Measurements from ENCODE around the gene HELB. TPM values are rescaled to one million over a fixed set of nuclear protein-coding genes. Genes with fewer than 3 reads are reported as not detected.
"Not testable (repeated sequence)": the region's sequence is repeated elsewhere in the genome, so short reads cannot be mapped to it uniquely, and the experiment has no call there.

Gene HELB
- total RNA-seq, 5 donors from 2014 or later (not counting 1 experiment from before 2014, with no cell fraction given): 38.6 to 66.4 (median 45.7) TPM

DNA sequence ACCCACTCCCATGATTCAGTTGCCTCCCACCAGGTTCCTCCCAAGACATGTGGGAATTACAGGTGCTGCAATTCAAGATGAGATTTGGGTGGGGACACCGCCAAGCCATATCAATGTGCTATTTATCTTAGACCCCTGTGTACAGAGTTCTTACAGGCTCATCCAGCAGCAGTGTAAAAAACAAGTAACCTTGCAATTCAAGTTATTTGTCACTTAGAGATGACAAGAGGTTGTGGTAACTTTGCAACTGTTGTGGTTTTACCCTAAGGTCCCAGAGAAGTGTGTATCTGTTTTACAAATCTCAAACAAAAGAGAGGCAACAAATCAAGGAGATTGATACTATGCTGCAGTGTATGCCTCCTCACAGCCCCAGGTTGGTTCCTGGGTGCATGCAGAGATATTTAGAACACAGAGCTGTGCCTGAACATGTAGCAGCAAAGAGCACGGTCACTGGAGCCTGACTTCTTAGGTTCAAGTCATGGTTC lies 11.5 kb upstream of the HELB start:
- H3K9me3 Mint-ChIP-seq: peaks cover 0 to 3% (median 3%) of the 10 kb centered on the region in 3 donors
- peak in 13 of 35 experiments; percentile 2 to 63 (median 18) for DNase-seq
- peaks cover 75 to 82% (median 79%) of the 10 kb centered on the region in 3 donors for H3K4me1 Mint-ChIP-seq
- no CpG with 5 or more reads among the region's 2 CpGs for WGBS (ENCODE audit: insufficient coverage)
- no peaks in the 10 kb centered on the region for H3K27me3 Mint-ChIP-seq
- H3K27ac Mint-ChIP-seq: peak overlapping the region; percentile 85 to 92
- H3K36me3 Mint-ChIP-seq: no peaks in the 10 kb centered on the region
- no peaks in the 10 kb centered on the region for H3K9me3 ChIP-seq
- peak overlapping the region; percentile 45 for H3K27ac ChIP-seq (ENCODE audit: low read length)
- ATAC-seq (replicated peaks in 1 of 4): peak; percentile 56 to 69 (median 66)
- peak overlapping the region; percentile 31 to 71 (median 41) for H3K4me3 Mint-ChIP-seq
- ChIA-PET POLR2A (interaction anchor here in 1 of 2 donors (1.1 kb wide), 1 partner anchor 122 kb away, joined by 3 read pairs; no protein-coding TSS in a partner anchor), CTCF (interaction anchor here in 1 of 2 donors (1.6 kb wide), 1 partner anchor 11 kb away, joined by 3 read pairs; the partner anchor contains the start of gene HELB)
- H3K4me3 ChIP-seq (ENCODE audit: control insufficient read depth in 1 of 2, extremely low read depth in 1 of 2, low read length in 1 of 2): no peak overlapping the region
- no peaks in the 10 kb centered on the region for H3K27me3 ChIP-seq (replicated peaks in 1 of 2; ENCODE audit: control insufficient read depth in 2 of 2, extremely low read depth in 1 of 2, insufficient read depth in 2 of 2, low read length in 1 of 2)
- peaks cover 52 to 70% of the 10 kb centered on the region in 2 experiments for H3K4me1 ChIP-seq (ENCODE audit: control insufficient read depth in 1 of 2, extremely low read depth in 1 of 2, insufficient read depth in 2 of 2, low read length in 2 of 2)
- H3K36me3 ChIP-seq (ENCODE audit: control insufficient read depth in 2 of 2, extremely low read depth in 1 of 2, insufficient read depth in 1 of 2, low read length in 1 of 2): no peaks in the 10 kb centered on the region

DNA sequence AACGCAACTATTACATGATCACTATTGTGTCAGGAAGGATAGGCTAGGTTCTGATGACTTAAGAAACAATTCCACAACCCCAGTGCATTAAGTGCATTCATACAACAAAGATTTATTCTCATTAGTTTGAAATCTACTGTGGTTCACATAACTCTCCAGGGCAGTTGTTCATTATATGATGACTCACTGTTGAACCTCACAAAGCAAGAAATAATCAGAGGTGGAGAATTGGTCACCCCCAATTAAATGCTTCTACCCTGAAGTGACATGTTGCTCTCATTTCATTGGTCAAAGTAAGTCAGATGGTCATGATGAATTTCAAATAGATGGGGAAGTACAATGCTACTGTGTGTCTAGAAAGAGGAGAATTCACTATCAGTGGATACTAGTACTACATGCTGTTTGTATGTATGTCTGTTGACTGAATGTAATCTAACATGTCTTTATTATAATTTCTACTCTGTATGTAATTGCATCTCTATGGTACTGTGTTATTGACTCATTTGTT lies 6.1 kb upstream of the HELB start:
- no peaks in the 10 kb centered on the region for H3K27me3 Mint-ChIP-seq
- H3K9me3 Mint-ChIP-seq: peaks cover 0 to 3% (median 0%) of the 10 kb centered on the region in 3 donors
- no peaks in the 10 kb centered on the region for H3K9me3 ChIP-seq
- DNase-seq (no peak), ATAC-seq (replicated peaks in 1 of 4) (no peak)
- H3K27me3 ChIP-seq (replicated peaks in 1 of 2; ENCODE audit: control insufficient read depth in 2 of 2, extremely low read depth in 1 of 2, insufficient read depth in 2 of 2, low read length in 1 of 2): no peaks in the 10 kb centered on the region
- H3K27ac ChIP-seq (ENCODE audit: low read length): no peak overlapping the region
- no peaks in the 10 kb centered on the region for H3K36me3 ChIP-seq (ENCODE audit: control insufficient read depth in 2 of 2, extremely low read depth in 1 of 2, insufficient read depth in 1 of 2, low read length in 1 of 2)
- no peak overlapping the region for H3K27ac Mint-ChIP-seq
- ChIA-PET POLR2A (no interaction called here), CTCF (no interaction called here)
- H3K4me1 ChIP-seq (ENCODE audit: control insufficient read depth in 1 of 2, extremely low read depth in 1 of 2, insufficient read depth in 2 of 2, low read length in 2 of 2): peaks cover 15 to 20% of the 10 kb centered on the region in 2 experiments
- no CpG with 5 or more reads among the region's 1 CpG for WGBS (ENCODE audit: insufficient coverage)
- H3K4me3 ChIP-seq (ENCODE audit: control insufficient read depth in 1 of 2, extremely low read depth in 1 of 2, low read length in 1 of 2): no peak overlapping the region
- H3K4me3 Mint-ChIP-seq: no peak overlapping the region
- H3K36me3 Mint-ChIP-seq: no peaks in the 10 kb centered on the region
- H3K4me1 Mint-ChIP-seq: peaks cover 46 to 52% (median 50%) of the 10 kb centered on the region in 3 donors

DNA sequence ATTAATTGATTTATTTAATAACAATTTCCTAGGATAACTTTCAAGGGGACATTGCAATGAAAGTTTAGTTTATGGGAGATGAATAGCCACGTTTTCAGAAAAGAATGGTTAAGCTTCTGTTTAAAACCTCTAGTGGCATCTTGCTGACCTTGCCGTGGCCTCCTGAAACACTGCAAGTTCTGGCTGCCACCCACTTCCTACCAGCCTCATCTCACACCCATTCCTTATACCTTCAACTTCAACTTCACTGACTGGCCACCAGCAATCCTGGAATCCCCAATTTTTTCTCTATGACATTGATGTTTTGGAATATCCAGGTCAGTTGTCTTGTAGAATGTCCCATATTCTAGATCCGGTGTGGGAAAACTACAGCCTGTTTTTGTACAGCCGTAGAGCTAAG lies 5.2 kb upstream of the HELB start:
- peak in 1 of 35 experiments; percentile 4 for DNase-seq
- 58% methylated on average over 2 of the region's 4 CpGs for WGBS (ENCODE audit: insufficient coverage)
- Mint-ChIP-seq H3K36me3 (no peaks in the 10 kb centered on the region), H3K4me3 (no peak overlapping the region), H3K4me1 (peaks cover 42 to 52% (median 45%) of the 10 kb centered on the region in 3 donors), H3K27me3 (no peaks in the 10 kb centered on the region), H3K27ac (peak overlapping the region in 1 of 2 donors; percentile 44), H3K9me3 (peaks cover 0 to 3% (median 0%) of the 10 kb centered on the region in 3 donors)
- no peak overlapping the region for H3K4me3 ChIP-seq (ENCODE audit: control insufficient read depth in 1 of 2, extremely low read depth in 1 of 2, low read length in 1 of 2)
- peaks cover 8 to 18% of the 10 kb centered on the region in 2 experiments for H3K4me1 ChIP-seq (ENCODE audit: control insufficient read depth in 1 of 2, extremely low read depth in 1 of 2, insufficient read depth in 2 of 2, low read length in 2 of 2)
- ChIA-PET POLR2A (no interaction called here), CTCF (interaction anchor here in 1 of 2 donors (0.5 kb wide), 1 partner anchor 14 kb away, joined by 4 read pairs; no protein-coding TSS in a partner anchor)
- H3K36me3 ChIP-seq (ENCODE audit: control insufficient read depth in 2 of 2, extremely low read depth in 1 of 2, insufficient read depth in 1 of 2, low read length in 1 of 2): no peaks in the 10 kb centered on the region
- peak in 1 of 4 experiments; percentile 57 for ATAC-seq (replicated peaks in 1 of 4)
- no peaks in the 10 kb centered on the region for H3K27me3 ChIP-seq (replicated peaks in 1 of 2; ENCODE audit: control insufficient read depth in 2 of 2, extremely low read depth in 1 of 2, insufficient read depth in 2 of 2, low read length in 1 of 2)
- no peaks in the 10 kb centered on the region for H3K9me3 ChIP-seq
- H3K27ac ChIP-seq (ENCODE audit: low read length): no peak overlapping the region

DNA sequence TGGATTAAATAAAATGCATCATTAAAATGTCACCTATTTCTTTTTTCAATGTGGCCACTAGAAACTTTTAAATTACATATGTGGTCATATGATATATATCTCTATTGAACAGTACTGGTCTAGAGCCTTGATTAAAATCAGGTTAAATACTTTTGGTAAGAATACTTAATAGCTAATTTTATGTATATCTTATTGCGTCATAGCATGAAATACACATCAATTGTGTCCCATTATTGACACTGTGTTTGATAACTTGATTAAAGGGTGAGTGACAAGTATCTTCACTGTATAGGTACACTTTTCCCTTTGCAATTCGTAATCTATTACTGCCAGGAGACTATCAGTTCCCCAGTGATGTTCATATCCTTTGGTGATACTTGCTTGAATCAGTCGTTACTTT lies 4.4 kb upstream of the HELB start:
- Mint-ChIP-seq H3K27me3 (no peaks in the 10 kb centered on the region), H3K27ac (no peak overlapping the region), H3K36me3 (no peaks in the 10 kb centered on the region), H3K4me3 (no peak overlapping the region), H3K4me1 (peaks cover 35 to 52% (median 38%) of the 10 kb centered on the region in 3 donors), H3K9me3 (peaks cover 0 to 3% (median 0%) of the 10 kb centered on the region in 3 donors)
- H3K27me3 ChIP-seq (replicated peaks in 1 of 2; ENCODE audit: control insufficient read depth in 2 of 2, extremely low read depth in 1 of 2, insufficient read depth in 2 of 2, low read length in 1 of 2): no peaks in the 10 kb centered on the region
- H3K36me3 ChIP-seq (ENCODE audit: control insufficient read depth in 2 of 2, extremely low read depth in 1 of 2, insufficient read depth in 1 of 2, low read length in 1 of 2): no peaks in the 10 kb centered on the region
- POLR2A ChIA-PET: no interaction called here
- H3K9me3 ChIP-seq: no peaks in the 10 kb centered on the region
- ATAC-seq (replicated peaks in 1 of 4) (no peak), DNase-seq (no peak)
- CTCF ChIA-PET: no interaction called here
- no peak overlapping the region for H3K4me3 ChIP-seq (ENCODE audit: control insufficient read depth in 1 of 2, extremely low read depth in 1 of 2, low read length in 1 of 2)
- no peak overlapping the region for H3K27ac ChIP-seq (ENCODE audit: low read length)
- no CpG with 5 or more reads among the region's 3 CpGs for WGBS (ENCODE audit: insufficient coverage)
- peaks cover 8 to 13% of the 10 kb centered on the region in 2 experiments for H3K4me1 ChIP-seq (ENCODE audit: control insufficient read depth in 1 of 2, extremely low read depth in 1 of 2, insufficient read depth in 2 of 2, low read length in 2 of 2)

DNA sequence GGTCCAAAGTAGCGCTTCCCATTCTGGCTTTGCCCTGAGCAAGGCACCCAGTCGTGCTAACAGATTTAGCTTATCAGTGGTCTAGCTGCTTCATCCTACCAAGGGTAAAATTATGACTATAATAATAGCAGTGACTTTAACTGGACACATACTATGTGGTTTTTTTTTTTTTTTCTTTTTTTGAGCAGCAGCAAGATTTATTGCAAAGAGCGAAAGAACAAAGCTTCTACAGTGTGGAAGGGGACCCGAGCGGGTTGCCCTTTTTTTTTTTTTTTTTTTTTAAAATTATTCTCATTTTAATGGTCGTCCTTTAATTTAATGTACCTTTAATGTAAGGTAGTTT lies 505 bp downstream of the HELB start:
- H3K27me3 ChIP-seq (replicated peaks in 1 of 2; ENCODE audit: control insufficient read depth in 2 of 2, extremely low read depth in 1 of 2, insufficient read depth in 2 of 2, low read length in 1 of 2): no peaks in the 10 kb centered on the region
- peak overlapping the region; percentile 98 to 99 for H3K27ac Mint-ChIP-seq
- H3K9me3 Mint-ChIP-seq: no peaks in the 10 kb centered on the region
- peak overlapping the region; percentile 99 for H3K4me3 Mint-ChIP-seq
- H3K4me1 Mint-ChIP-seq: peaks cover 45 to 70% (median 46%) of the 10 kb centered on the region in 3 donors
- peak overlapping the region; percentile 87 for H3K27ac ChIP-seq (ENCODE audit: low read length)
- H3K4me1 ChIP-seq (ENCODE audit: control insufficient read depth in 1 of 2, extremely low read depth in 1 of 2, insufficient read depth in 2 of 2, low read length in 2 of 2): peaks cover 7 to 12% of the 10 kb centered on the region in 2 experiments
- POLR2A ChIA-PET: interaction anchor here (0.6 to 1.6 kb wide), 25 partner anchors 10 to 1844 kb away, joined by 3 to 18 read pairs (median 6); partner anchors contain the start of genes LLPH (in 1 of the 2) and TMBIM4 (in 1 of the 2)
- DNase-seq (no peak), ATAC-seq (replicated peaks in 1 of 4) (no peak)
- peak overlapping the region; percentile 94 to 98 for H3K4me3 ChIP-seq (ENCODE audit: control insufficient read depth in 1 of 2, extremely low read depth in 1 of 2, low read length in 1 of 2)
- CTCF ChIA-PET: interaction anchor here (0.6 to 3.9 kb wide), 16 partner anchors 15 to 1873 kb away, joined by 3 to 22 read pairs (median 5); partner anchors contain the start of gene LLPH (in 1 of the 2)
- WGBS (ENCODE audit: insufficient coverage): no CpG with 5 or more reads among the region's 6 CpGs
- H3K27me3 Mint-ChIP-seq: no peaks in the 10 kb centered on the region
- H3K36me3 ChIP-seq (ENCODE audit: control insufficient read depth in 2 of 2, extremely low read depth in 1 of 2, insufficient read depth in 1 of 2, low read length in 1 of 2): peaks cover 0 to 16% of the 10 kb centered on the region in 2 donors
- no peaks in the 10 kb centered on the region for H3K9me3 ChIP-seq
- H3K36me3 Mint-ChIP-seq: peaks cover 27% of the 10 kb centered on the region

DNA sequence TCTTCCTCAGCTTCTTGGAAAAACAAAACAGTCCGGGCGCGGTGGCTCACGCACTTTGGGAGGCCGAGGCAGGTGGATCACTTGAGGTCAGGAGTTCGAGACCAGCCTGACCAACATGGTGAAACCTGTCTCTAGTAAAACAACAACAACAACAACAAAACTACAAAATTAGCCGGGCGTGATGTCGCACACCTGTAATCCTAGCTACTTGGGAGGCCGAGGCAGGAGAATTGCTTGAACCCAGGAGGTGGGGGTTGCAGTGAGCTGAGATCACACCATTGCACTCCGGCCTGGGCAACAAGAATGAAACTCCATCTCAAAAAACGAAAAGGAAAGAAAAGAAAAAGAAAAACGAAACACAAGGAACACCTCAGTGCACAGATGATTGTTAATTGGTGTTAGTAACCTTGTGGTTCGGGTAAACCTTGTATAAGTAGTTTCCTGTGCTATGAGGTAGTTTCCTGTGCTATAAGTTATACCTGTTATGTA lies 1.1 kb downstream of the HELB start:
- Histone ChIP-seq H3K4me1 (ENCODE audit: control insufficient read depth in 1 of 2, extremely low read depth in 1 of 2, insufficient read depth in 2 of 2, low read length in 2 of 2) (peaks cover 7 to 12% of the 10 kb centered on the region in 2 experiments), H3K36me3 (ENCODE audit: control insufficient read depth in 2 of 2, extremely low read depth in 1 of 2, insufficient read depth in 1 of 2, low read length in 1 of 2) (peaks cover 4 to 22% of the 10 kb centered on the region in 2 donors), H3K27ac (ENCODE audit: low read length) (peak overlapping the region; percentile 87), H3K4me3 (ENCODE audit: control insufficient read depth in 1 of 2, extremely low read depth in 1 of 2, low read length in 1 of 2) (peak overlapping the region; percentile 94 to 98)
- not testable (repeated sequence) for H3K27me3 Mint-ChIP-seq; H3K9me3 ChIP-seq; H3K27me3 ChIP-seq (replicated peaks in 1 of 2; ENCODE audit: control insufficient read depth in 2 of 2, extremely low read depth in 1 of 2, insufficient read depth in 2 of 2, low read length in 1 of 2); H3K9me3 Mint-ChIP-seq
- Mint-ChIP-seq H3K27ac (peak overlapping the region; percentile 96 to 99), H3K4me1 (peaks cover 50 to 76% (median 51%) of the 10 kb centered on the region in 3 donors), H3K36me3 (peaks cover 33% of the 10 kb centered on the region), H3K4me3 (peak overlapping the region; percentile 99)
- ATAC-seq (replicated peaks in 1 of 4) (peak; percentile 39 to 69 (median 54)), DNase-seq (peak in 7 of 35 experiments; percentile 3 to 68 (median 14))
- ChIA-PET POLR2A (interaction anchor here (0.6 to 1.5 kb wide), 15 partner anchors 10 to 984 kb away, joined by 3 to 18 read pairs (median 5); no protein-coding TSS in a partner anchor), CTCF (interaction anchor here (0.6 to 3.9 kb wide), 11 partner anchors 15 to 1873 kb away, joined by 4 to 22 read pairs (median 6); no protein-coding TSS in a partner anchor)
- WGBS (ENCODE audit: insufficient coverage): 24% methylated on average over 7 of the region's 14 CpGs
